HEK293 (cell line): ENCODE results near the gene DPYSL5.
"Not testable (repeated sequence)": the region's sequence is repeated elsewhere in the genome, so short reads cannot be mapped to it uniquely, and the experiment has no call there.

ENCODE experiments used
- CTCF ChIA-PET: fragments of 350-600 bp; formaldehyde crosslinking; extraction: SDS; loops from one replicate; lab custom pipeline; 2021; ENCODE audit warnings: antibody characterized with exemption; lab: Yijun Ruan, JAX
- POLR2A ChIA-PET: fragments of 300-600 bp; formaldehyde crosslinking; extraction: SDS; loops from one replicate; lab custom pipeline; 2020; ENCODE audit warnings: antibody characterized with exemption, inconsistent platforms; lab: Yijun Ruan, JAX
- H3K27ac ChIP-seq: fragments of 200-500 bp; sonication (Bioruptor generic); 2 replicates; pipeline ENCODE4 v1.5.1; 2014; ENCODE audit warnings: low read depth, low read length, control low read depth, inconsistent platforms; ENCODE audit errors: extremely low read depth
- H3K36me3 ChIP-seq, 2 experiments: fragments of 200-500 bp in 1 of 2; sonication (Bioruptor generic) in 1 of 2; 1 replicate in 1 of 2; 2 replicates in 1 of 2; pipeline ENCODE4 v1.5.1; 2014 to 2017; ENCODE audit warnings: inconsistent platforms in 2 of 2, low read length in 2 of 2; ENCODE audit not compliant: control insufficient read depth in 2 of 2, insufficient read depth in 1 of 2
- H3K4me1 ChIP-seq: fragments of 200-500 bp; sonication (Bioruptor generic); 2 replicates; pipeline ENCODE4 v1.5.1; 2014; ENCODE audit warnings: mild to moderate bottlenecking, low read length, inconsistent platforms; ENCODE audit not compliant: control insufficient read depth, insufficient read depth
- H3K4me3 ChIP-seq: 2 replicates; pipeline ENCODE4 v1.5.1; 2011; ENCODE audit warnings: low read depth, mild to moderate bottlenecking, control low read depth, low read length, moderate library complexity
- H3K9me3 ChIP-seq: fragments of 200-500 bp; sonication (Bioruptor generic); 2 replicates; pipeline ENCODE4 v1.5.1; 2014; ENCODE audit warnings: low read depth, low read length, inconsistent platforms; ENCODE audit not compliant: control insufficient read depth, insufficient read depth
- HOXC10 ChIP-seq: sonication (generic); formaldehyde crosslinking; IDR thresholded peaks from 2 replicates; pipeline ENCODE4 v1.8.1; 2023; ENCODE audit warnings: mild to moderate bottlenecking, missing genetic modification reagents
- MZF1 ChIP-seq: fragments of 450-650 bp; formaldehyde crosslinking; IDR thresholded peaks from 2 replicates; pipeline ENCODE4 v1.5.1; 2017; ENCODE audit warnings: missing biosample characterization, missing genetic modification characterization, borderline replicate concordance
- SCRT1 ChIP-seq: fragments of 450-650 bp; formaldehyde crosslinking; IDR thresholded peaks from 2 replicates; pipeline ENCODE4 v1.5.1; 2016; ENCODE audit warnings: missing biosample characterization, missing genetic modification characterization, borderline replicate concordance
- SETDB1 ChIP-seq: IDR thresholded peaks from one replicate; pipeline ENCODE4 v1.6.1; 2017; ENCODE audit warnings: mild to moderate bottlenecking, low read length, moderate library complexity, mixed read lengths; ENCODE audit not compliant: insufficient read length
- SP2 ChIP-seq: fragments of 450-650 bp; formaldehyde crosslinking; IDR thresholded peaks from 2 replicates; pipeline ENCODE4 v1.5.1; 2016; ENCODE audit warnings: missing biosample characterization, missing genetic modification characterization
- ZBTB48 ChIP-seq: fragments of 450-650 bp; formaldehyde crosslinking; IDR thresholded peaks from 2 replicates; pipeline ENCODE4 v1.5.1; 2016; ENCODE audit warnings: missing biosample characterization, missing genetic modification characterization
- ZBTB7A ChIP-seq: fragments of 450-650 bp; formaldehyde crosslinking; IDR thresholded peaks from 2 replicates; pipeline ENCODE4 v1.5.1; 2016; ENCODE audit warnings: low read depth, missing biosample characterization, missing genetic modification characterization
- ZBTB8A ChIP-seq: fragments of 450-650 bp; formaldehyde crosslinking; IDR thresholded peaks from 2 replicates; pipeline ENCODE4 v1.5.1; 2016; ENCODE audit warnings: missing biosample characterization, missing genetic modification characterization
- ZNF121 ChIP-seq: fragments of 450-650 bp; formaldehyde crosslinking; IDR thresholded peaks from 2 replicates; pipeline ENCODE4 v1.5.1; 2016; ENCODE audit warnings: missing biosample characterization, missing genetic modification characterization
- ZNF148 ChIP-seq: fragments of 450-650 bp; formaldehyde crosslinking; IDR thresholded peaks from 2 replicates; pipeline ENCODE4 v1.5.0; 2017; ENCODE audit warnings: missing biosample characterization, missing genetic modification characterization, borderline replicate concordance
- ZNF155 ChIP-seq: fragments of 450-650 bp; formaldehyde crosslinking; IDR thresholded peaks from 2 replicates; pipeline ENCODE4 v1.5.1; 2016; ENCODE audit warnings: missing biosample characterization, missing genetic modification characterization
- ZNF214 ChIP-seq: fragments of 450-650 bp; formaldehyde crosslinking; IDR thresholded peaks from 2 replicates; pipeline ENCODE4 v1.5.1; 2017; ENCODE audit warnings: missing biosample characterization, mild to moderate bottlenecking, missing genetic modification characterization, borderline replicate concordance
- ZNF223 ChIP-seq: fragments of 450-650 bp; formaldehyde crosslinking; IDR thresholded peaks from 2 replicates; pipeline ENCODE4 v1.5.1; 2016; ENCODE audit warnings: missing biosample characterization, missing genetic modification characterization
- ZNF23 ChIP-seq: fragments of 450-650 bp; formaldehyde crosslinking; IDR thresholded peaks from 2 replicates; pipeline ENCODE4 v1.5.1; 2016; ENCODE audit warnings: missing biosample characterization, missing genetic modification characterization, borderline replicate concordance
- ZNF449 ChIP-seq: fragments of 450-650 bp; formaldehyde crosslinking; IDR thresholded peaks from 2 replicates; pipeline ENCODE4 v1.5.1; 2017; ENCODE audit warnings: missing biosample characterization, mild to moderate bottlenecking, missing genetic modification characterization, moderate library complexity
- ZNF558 ChIP-seq: fragments of 450-650 bp; formaldehyde crosslinking; IDR thresholded peaks from 2 replicates; pipeline ENCODE4 v1.5.1; 2016; ENCODE audit warnings: missing biosample characterization, missing genetic modification characterization
- ZNF701 ChIP-seq: fragments of 450-650 bp; formaldehyde crosslinking; IDR thresholded peaks from 2 replicates; pipeline ENCODE4 v1.5.1; 2016; ENCODE audit warnings: missing biosample characterization, missing genetic modification characterization
- ZNF776 ChIP-seq: fragments of 450-650 bp; formaldehyde crosslinking; IDR thresholded peaks from 2 replicates; pipeline ENCODE4 v1.5.0; 2017; ENCODE audit warnings: missing biosample characterization, missing genetic modification characterization, borderline replicate concordance

The DPYSL5 gene

GRCh38 chr2:26923189-26923466 is 75.2 kb downstream of the DPYSL5 start:
- ChIA-PET CTCF (interaction anchor here (0.6 to 5.0 kb wide), 23 partner anchors 10 to 137 kb away, joined by 3 to 100 read pairs (median 5); partner anchors contain the start of gene DPYSL5), POLR2A (interaction anchor here (0.7 to 1.7 kb wide), 3 partner anchors 74 to 267 kb away, joined by 3 to 9 read pairs (median 7); no protein-coding TSS in a partner anchor)
- not testable (repeated sequence) for H3K27ac ChIP-seq, H3K4me1 ChIP-seq, H3K9me3 ChIP-seq, H3K4me3 ChIP-seq
- H3K36me3 ChIP-seq: peaks cover 0 to 20% of the 10 kb centered on the region in 2 experiments; a peak in 1 of 3 replicates
- TF ChIP-seq ZNF121: peak; percentile 29; the same call in 1 of the 2 replicates

- CTCF ChIA-PET: interaction anchor here (1.1 kb wide), 1 partner anchor 18 kb away, joined by 6 read pairs; no protein-coding TSS in a partner anchor
- no peak overlapping the region for H3K27ac ChIP-seq
- TF ChIP-seq ZBTB8A (tag by site-specific recombination): no peak
- no peak for TF ChIP-seq ZNF701 (tag by site-specific recombination)
- no peak for TF ChIP-seq ZNF155
- TF ChIP-seq HOXC10: no peak
- no peak for TF ChIP-seq SETDB1
- no peak for TF ChIP-seq ZNF214 (tag by site-specific recombination)
- no peak for TF ChIP-seq SCRT1 (tag by site-specific recombination)
- TF ChIP-seq MZF1 (tag by site-specific recombination): no peak
- no peak for TF ChIP-seq ZBTB48 (tag by site-specific recombination)
- TF ChIP-seq, all 188 proteins: peak for 0
- Histone ChIP-seq H3K4me3 (no peak overlapping the region), H3K36me3 (peaks cover 0 to 25% of the 10 kb centered on the region in 2 experiments; a peak in 2 of 3 replicates), H3K9me3 (no peaks in the 10 kb centered on the region), H3K4me1 (peaks cover 5% of the 10 kb centered on the region)
- POLR2A ChIA-PET: no interaction called here
Measured at GRCh38 chr2:26924731-26925099, 76.8 kb downstream of the DPYSL5 start.

GRCh38 chr2:26925100-26925791 is 77.3 kb downstream of the DPYSL5 start:
- POLR2A ChIA-PET: no interaction called here
- CTCF ChIA-PET: interaction anchor here (1.3 to 2.6 kb wide), 3 partner anchors 15 to 79 kb away, joined by 9 to 19 read pairs (median 12); no protein-coding TSS in a partner anchor

More at GRCh38 chr2:26925100-26925791, 77.3 kb downstream of the DPYSL5 start:
- Histone ChIP-seq H3K4me3 (no peak overlapping the region), H3K36me3 (peaks cover 0 to 28% of the 10 kb centered on the region in 2 experiments; a peak in 2 of 3 replicates), H3K9me3 (no peaks in the 10 kb centered on the region), H3K4me1 (peaks cover 5% of the 10 kb centered on the region), H3K27ac (no peak overlapping the region)
- TF ChIP-seq ZNF23 (tag by site-specific recombination) (no peak), ZNF449 (tag by site-specific recombination) (no peak), ZNF223 (tag by site-specific recombination) (no peak), ZNF121 (no peak), ZNF776 (tag by site-specific recombination) (no peak), ZBTB7A (tag by site-specific recombination) (no peak), ZNF148 (tag by site-specific recombination) (no peak), ZNF558 (no peak), SP2 (tag by site-specific recombination) (no peak)
